Coronary artery (tissue), 2 donors: ENCODE results near the gene LCP2.

Source experiments
- DNase-seq: peaks from one replicate; pipeline ENCODE4 v3.0.0-alpha.2; 2017; ENCODE audit warnings: low spot score
- H3K27ac ChIP-seq, 2 donors: fragments of 200-600 bp; sonication (generic); one replicate each; pipeline ENCODE4 v1.5.1; 2016 to 2019
- H3K4me3 ChIP-seq: fragments of 200-600 bp; sonication (generic); 2 replicates; pipeline ENCODE4 v1.5.1; 2016; ENCODE audit warnings: mild to moderate bottlenecking, moderate library complexity
- TF ChIP-seq, protein P1 (sequence below): fragments of 200-600 bp; sonication (generic); IDR thresholded peaks from one replicate; pipeline ENCODE4 v1.5.1; 2019; ENCODE audit warnings: antibody characterized with exemption

The LCP2 gene

DNA sequence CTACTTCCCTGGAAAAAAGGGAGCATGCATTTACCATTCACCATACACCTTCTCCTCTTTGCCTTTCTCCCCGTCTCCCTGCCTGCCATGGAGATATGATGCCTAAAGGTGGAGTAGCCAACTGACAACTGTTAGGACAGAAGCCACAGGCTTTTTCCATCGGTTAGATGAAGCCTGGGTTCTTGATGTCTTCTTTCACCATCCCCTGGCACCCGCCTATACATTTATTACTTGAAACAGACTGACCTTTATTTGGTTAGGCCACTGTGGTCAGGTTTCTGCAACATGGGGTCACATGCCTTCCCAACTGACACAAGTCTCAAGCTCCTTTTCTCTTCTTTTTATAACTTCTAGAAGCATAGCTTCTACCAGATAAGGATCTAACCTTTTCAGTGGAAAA, 7.1 kb downstream of the LCP2 start:
- Histone ChIP-seq H3K27ac (peak overlapping the region in 1 of 2 donors; percentile 62), H3K4me3 (no peak overlapping the region)
- TF ChIP-seq, protein P1, sequence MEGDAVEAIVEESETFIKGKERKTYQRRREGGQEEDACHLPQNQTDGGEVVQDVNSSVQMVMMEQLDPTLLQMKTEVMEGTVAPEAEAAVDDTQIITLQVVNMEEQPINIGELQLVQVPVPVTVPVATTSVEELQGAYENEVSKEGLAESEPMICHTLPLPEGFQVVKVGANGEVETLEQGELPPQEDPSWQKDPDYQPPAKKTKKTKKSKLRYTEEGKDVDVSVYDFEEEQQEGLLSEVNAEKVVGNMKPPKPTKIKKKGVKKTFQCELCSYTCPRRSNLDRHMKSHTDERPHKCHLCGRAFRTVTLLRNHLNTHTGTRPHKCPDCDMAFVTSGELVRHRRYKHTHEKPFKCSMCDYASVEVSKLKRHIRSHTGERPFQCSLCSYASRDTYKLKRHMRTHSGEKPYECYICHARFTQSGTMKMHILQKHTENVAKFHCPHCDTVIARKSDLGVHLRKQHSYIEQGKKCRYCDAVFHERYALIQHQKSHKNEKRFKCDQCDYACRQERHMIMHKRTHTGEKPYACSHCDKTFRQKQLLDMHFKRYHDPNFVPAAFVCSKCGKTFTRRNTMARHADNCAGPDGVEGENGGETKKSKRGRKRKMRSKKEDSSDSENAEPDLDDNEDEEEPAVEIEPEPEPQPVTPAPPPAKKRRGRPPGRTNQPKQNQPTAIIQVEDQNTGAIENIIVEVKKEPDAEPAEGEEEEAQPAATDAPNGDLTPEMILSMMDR, result no peak
- DNase-seq, result no peak

DNA sequence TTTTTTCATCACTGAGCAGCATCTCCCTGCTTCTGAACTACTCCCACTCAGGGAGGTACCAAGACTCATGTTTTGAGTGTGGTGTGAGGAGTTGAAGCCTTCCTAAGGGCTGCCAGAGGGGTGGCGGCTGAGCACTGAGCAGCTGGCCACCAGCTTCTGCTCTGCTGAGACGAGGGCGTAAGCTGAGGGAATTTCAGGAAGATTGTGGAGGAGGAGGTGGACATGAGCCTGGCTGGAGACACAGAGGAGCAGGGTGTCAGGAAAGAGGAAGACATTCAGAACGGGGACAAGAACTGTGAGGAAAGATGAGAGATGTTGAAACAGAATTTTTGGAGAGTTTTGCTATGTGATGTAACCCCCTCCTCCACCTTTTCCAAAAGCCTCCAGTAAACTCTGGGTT, 7.8 kb downstream of the LCP2 start:
- TF ChIP-seq, protein P1, result no peak
- no peak overlapping the region for H3K4me3 ChIP-seq
- no peak for DNase-seq
- peak overlapping the region in 1 of 2 donors; percentile 62 for H3K27ac ChIP-seq

DNA sequence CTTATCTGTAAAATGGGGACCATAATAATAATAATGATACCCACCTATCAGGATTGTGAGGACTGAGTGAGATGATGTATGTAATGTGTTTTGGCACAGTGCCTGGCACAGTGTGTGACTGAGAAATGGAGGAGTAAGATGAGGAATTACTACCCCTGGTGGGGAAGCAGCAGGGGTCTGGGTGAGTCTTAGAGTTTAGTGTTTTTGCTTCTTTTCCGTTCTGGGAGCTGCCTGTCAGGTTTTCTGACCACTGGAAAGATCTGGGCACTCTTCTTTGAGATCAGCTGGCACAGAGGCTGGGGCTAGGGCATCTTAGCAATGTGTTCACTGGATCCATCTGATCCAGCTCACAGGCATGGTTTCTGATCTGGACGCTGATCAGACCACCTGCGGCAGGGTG, 8.5 kb downstream of the LCP2 start:
- Histone ChIP-seq H3K4me3 (no peak overlapping the region), H3K27ac (peak overlapping the region in 1 of 2 donors; percentile 69)
- TF ChIP-seq, protein P1, result no peak
- no peak for DNase-seq

DNA sequence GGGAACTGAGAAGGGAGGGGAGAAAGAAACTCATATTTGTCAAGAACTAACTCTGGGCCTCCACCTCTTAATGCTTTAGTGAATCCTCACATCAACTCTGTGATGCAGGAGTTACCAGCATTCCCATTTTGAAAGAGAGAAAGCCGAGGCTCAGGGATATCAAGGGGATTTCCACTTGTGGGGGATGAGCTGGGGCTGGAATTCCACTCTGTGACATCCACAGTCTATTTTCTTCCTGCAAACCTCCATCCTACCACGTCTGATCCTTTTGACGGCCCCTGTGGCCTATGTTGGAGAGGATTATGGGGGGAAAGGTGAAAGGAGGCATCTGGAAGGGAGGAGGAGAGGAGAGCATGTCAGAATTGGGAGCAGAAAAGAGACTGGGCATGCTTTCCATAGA, 9.0 kb downstream of the LCP2 start:
- TF ChIP-seq, protein P1, result no peak
- Histone ChIP-seq H3K27ac (peak overlapping the region in 1 of 2 donors; percentile 69), H3K4me3 (no peak overlapping the region)
- DNase-seq, result no peak

DNA sequence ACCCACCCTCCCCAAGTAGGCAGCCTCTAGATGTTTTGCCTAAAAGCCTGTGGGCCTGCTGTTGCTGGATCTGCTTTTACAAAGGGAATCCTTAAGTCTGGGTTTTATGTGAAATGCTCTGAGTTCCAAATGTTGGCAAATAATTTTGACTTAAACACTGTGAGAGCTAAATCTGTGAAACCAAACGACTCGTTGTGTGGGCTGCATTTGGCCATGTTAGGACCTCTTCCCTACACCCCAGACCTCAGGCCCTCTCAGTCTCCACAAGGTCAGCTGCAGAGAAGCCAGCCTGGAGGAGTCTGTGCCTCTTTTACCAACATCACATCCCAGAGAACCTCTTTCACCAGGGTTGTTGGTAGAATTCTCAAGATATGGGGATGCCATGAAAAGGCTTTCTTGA, 9.4 kb downstream of the LCP2 start:
- TF ChIP-seq, protein P1, result no peak
- DNase-seq, result no peak
- Histone ChIP-seq H3K27ac (peak overlapping the region in 1 of 2 donors; percentile 69), H3K4me3 (no peak overlapping the region)

DNA sequence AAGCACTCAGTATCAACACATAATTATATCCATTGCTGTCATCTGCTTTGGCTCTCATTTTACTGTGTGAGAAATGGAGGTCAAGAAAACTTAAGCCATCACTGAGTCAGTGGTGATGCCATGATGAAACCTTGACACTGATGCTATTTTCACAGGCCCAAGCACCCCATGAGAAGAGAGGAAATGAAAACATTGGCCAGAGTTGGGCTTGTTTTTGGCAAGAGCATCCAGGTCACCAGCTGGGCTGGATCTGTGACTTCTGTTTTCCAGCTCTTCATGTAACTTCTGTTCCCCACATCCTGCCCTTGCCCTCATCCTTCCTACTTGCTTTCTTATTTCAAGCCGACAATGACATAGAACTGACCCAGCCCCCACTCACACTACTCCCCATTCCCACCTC, 10.0 kb downstream of the LCP2 start:
- peak overlapping the region in 1 of 2 donors; percentile 69 for H3K27ac ChIP-seq
- DNase-seq, result peak; percentile 82
- TF ChIP-seq, protein P1, result no peak
- H3K4me3 ChIP-seq, result no peak overlapping the region

DNA sequence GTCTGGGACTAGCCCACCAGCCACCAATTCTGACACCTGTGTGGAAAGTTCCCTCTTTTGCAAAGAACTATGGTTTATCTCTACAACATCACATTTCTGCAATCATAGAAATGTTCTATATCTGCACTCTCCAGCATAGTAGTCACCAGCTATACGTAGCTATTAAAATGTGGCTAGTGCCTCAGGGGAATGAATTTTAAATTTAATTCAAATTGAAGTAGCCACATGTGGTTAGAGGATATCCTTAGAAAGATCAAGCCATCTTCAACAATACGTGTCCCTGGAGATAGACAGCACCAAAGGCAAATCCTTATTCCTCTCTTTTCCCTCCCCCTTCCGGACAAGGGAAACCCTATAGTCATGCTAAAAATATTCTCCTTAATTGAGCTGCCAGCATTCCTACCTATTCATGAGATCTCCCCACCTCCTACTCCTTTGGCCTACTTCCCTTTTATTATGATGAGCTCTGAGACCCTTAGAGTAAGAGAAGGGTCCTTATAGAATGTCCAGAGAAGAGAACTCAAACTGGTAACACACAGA, 11.1 kb downstream of the LCP2 start:
- no peak overlapping the region for H3K27ac ChIP-seq
- TF ChIP-seq, protein P1, result no peak
- no peak for DNase-seq
- no peak overlapping the region for H3K4me3 ChIP-seq
